Mucosa of descending colon (tissue), 3 donors: ENCODE measurements around the gene AMBRA1. TPM values are rescaled to one million over a fixed set of nuclear protein-coding genes. Genes with fewer than 3 reads are reported as not detected.

Source experiments
- ATAC-seq: fragments of 200-7000 bp; cut with Tn5 transposase; one replicate; pipeline ENCODE4 v1.9.1; 2020; ENCODE audit warnings: mild to moderate bottlenecking, moderate library complexity
- DNase-seq, 3 donors: peaks; one replicate each; pipeline ENCODE4 v3.0.0-alpha.2; 2020
- H3K36me3 ChIP-seq: fragments of 200-600 bp; one replicate; pipeline ENCODE4 v1.8.0; 2021; ENCODE audit warnings: low read depth, mild to moderate bottlenecking
- H3K4me1 ChIP-seq: fragments of 200-600 bp; one replicate; pipeline ENCODE4 v1.8.0; 2021; ENCODE audit warnings: low read depth, mild to moderate bottlenecking
- H3K4me3 ChIP-seq: fragments of 200-600 bp; one replicate; pipeline ENCODE4 v1.8.0; 2021; ENCODE audit warnings: mild to moderate bottlenecking
- H3K9me3 ChIP-seq: fragments of 200-600 bp; one replicate; pipeline ENCODE4 v1.8.0; 2021; ENCODE audit warnings: mild to moderate bottlenecking
- CTCF ChIP-seq: fragments of 200-600 bp; IDR thresholded peaks from one replicate; pipeline ENCODE4 v1.8.0; 2022; ENCODE audit warnings: antibody characterized with exemption, mild to moderate bottlenecking
- intact Hi-C, 2 donors: fragments of 100-400 bp; cut with DNase I in 1 of 2; cut with micrococcal nuclease in 1 of 2; formaldehyde crosslinking; loops; one replicate each; pipeline versions ENCODE4 v1.11.0 to v1.11.1; 2022; cut with DNase I, micrococcal nuclease
- total RNA-seq, 3 donors: library from RNA; stranded (reverse); fragmentation: NEBNext Ultra II Directional in 2 of 3; extraction: Animal tissue kit (Norgen Biotek cat#: 25700) in 2 of 3; gene quantifications; one replicate each; pipeline versions ENCODE4 v1.2.1 to v1.2.4, GENCODE V29; 2021 to 2023
- donor health status: DM: no; HTN: no; CAD: no; lungs with moderate emphysema.
- donor health status: DM: no; HTN: no; CAD: no.
- donor health status: DM: no; HTN: yes; CAD: no.

Gene AMBRA1
- total RNA-seq, 3 donors from 2014 or later = 42.0 to 46.7 (median 45.2) TPM

- no peak for ATAC-seq
- Histone ChIP-seq H3K4me3 (no peak overlapping the region), H3K4me1 (no peaks in the 10 kb centered on the region), H3K9me3 (no peaks in the 10 kb centered on the region), H3K36me3 (no peaks in the 10 kb centered on the region)
- TF ChIP-seq CTCF = no peak
- DNase-seq = no peak
- intact Hi-C loops = no loop called here
Observed at GRCh38 chr11:46601129-46601528, 7.3 kb upstream of the AMBRA1 start.

- intact Hi-C loops = no loop called here
- Histone ChIP-seq H3K4me1 (no peaks in the 10 kb centered on the region), H3K4me3 (no peak overlapping the region), H3K9me3 (no peaks in the 10 kb centered on the region), H3K36me3 (no peaks in the 10 kb centered on the region)
- ATAC-seq (no peak), DNase-seq (no peak)
- no peak for TF ChIP-seq CTCF
Observed at GRCh38 chr11:46600194-46600960, 6.6 kb upstream of the AMBRA1 start.

GRCh38 chr11:46599340-46600193, 5.7 kb upstream of the AMBRA1 start:
- no peaks in the 10 kb centered on the region for H3K36me3 ChIP-seq
- no peak for DNase-seq
- ATAC-seq = no peak
- intact Hi-C loops = loop anchor here in 1 of 2 donors (10.0 kb wide), 1 partner anchor 105 kb away; no protein-coding TSS in a partner anchor
- TF ChIP-seq CTCF = no peak
- peaks cover under 1% of the 10 kb centered on the region for H3K4me1 ChIP-seq
- no peaks in the 10 kb centered on the region for H3K9me3 ChIP-seq
- no peak overlapping the region for H3K4me3 ChIP-seq

- intact Hi-C loops = loop anchor here in 1 of 2 donors (10.0 kb wide), 1 partner anchor 103 kb away; no protein-coding TSS in a partner anchor
- ATAC-seq = no peak
- no peak for DNase-seq
Observed at GRCh38 chr11:46597609-46598219, 3.9 kb upstream of the AMBRA1 start.

More at GRCh38 chr11:46597609-46598219, 3.9 kb upstream of the AMBRA1 start:
- no peak for TF ChIP-seq CTCF
- Histone ChIP-seq H3K9me3 (no peaks in the 10 kb centered on the region), H3K4me3 (no peak overlapping the region), H3K4me1 (peaks cover 8% of the 10 kb centered on the region), H3K36me3 (no peaks in the 10 kb centered on the region)
